Lower leg skin (tissue), 3 donors: ENCODE data around the gene SLC38A6.

Experiments used
- CTCF ChIP-seq, 3 donors: fragments of 450-650 bp; IDR thresholded peaks; one replicate each; pipeline ENCODE4 v1.5.1; 2016; ENCODE audit warnings: antibody characterized with exemption in 3 of 3, mild to moderate bottlenecking in 3 of 3, moderate library complexity in 2 of 3
- POLR2A ChIP-seq, 2 donors: fragments of 450-650 bp; IDR thresholded peaks; one replicate each; pipeline ENCODE4 v1.6.1; 2016 to 2017; ENCODE audit warnings: antibody characterized with exemption in 2 of 2, mild to moderate bottlenecking in 1 of 2, moderate library complexity in 1 of 2

- no peak for TF ChIP-seq POLR2A (IDR thresholded peaks at IDR 0.05)
- no peak for TF ChIP-seq CTCF (IDR thresholded peaks at IDR 0.05)
Measured at GRCh38 chr14:61050417-61050816, 69.4 kb downstream of the SLC38A6 start.
